DMS79 treated with DMSO at 0.1 percent for 48 hours (cell line): ENCODE data around the gene LGR5.

Experiments used
- DNase-seq: peaks from one replicate; lab custom pipeline; 2025; lab: John Stamatoyannopoulos, UW

The LGR5 gene, protein sequence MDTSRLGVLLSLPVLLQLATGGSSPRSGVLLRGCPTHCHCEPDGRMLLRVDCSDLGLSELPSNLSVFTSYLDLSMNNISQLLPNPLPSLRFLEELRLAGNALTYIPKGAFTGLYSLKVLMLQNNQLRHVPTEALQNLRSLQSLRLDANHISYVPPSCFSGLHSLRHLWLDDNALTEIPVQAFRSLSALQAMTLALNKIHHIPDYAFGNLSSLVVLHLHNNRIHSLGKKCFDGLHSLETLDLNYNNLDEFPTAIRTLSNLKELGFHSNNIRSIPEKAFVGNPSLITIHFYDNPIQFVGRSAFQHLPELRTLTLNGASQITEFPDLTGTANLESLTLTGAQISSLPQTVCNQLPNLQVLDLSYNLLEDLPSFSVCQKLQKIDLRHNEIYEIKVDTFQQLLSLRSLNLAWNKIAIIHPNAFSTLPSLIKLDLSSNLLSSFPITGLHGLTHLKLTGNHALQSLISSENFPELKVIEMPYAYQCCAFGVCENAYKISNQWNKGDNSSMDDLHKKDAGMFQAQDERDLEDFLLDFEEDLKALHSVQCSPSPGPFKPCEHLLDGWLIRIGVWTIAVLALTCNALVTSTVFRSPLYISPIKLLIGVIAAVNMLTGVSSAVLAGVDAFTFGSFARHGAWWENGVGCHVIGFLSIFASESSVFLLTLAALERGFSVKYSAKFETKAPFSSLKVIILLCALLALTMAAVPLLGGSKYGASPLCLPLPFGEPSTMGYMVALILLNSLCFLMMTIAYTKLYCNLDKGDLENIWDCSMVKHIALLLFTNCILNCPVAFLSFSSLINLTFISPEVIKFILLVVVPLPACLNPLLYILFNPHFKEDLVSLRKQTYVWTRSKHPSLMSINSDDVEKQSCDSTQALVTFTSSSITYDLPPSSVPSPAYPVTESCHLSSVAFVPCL

DNA sequence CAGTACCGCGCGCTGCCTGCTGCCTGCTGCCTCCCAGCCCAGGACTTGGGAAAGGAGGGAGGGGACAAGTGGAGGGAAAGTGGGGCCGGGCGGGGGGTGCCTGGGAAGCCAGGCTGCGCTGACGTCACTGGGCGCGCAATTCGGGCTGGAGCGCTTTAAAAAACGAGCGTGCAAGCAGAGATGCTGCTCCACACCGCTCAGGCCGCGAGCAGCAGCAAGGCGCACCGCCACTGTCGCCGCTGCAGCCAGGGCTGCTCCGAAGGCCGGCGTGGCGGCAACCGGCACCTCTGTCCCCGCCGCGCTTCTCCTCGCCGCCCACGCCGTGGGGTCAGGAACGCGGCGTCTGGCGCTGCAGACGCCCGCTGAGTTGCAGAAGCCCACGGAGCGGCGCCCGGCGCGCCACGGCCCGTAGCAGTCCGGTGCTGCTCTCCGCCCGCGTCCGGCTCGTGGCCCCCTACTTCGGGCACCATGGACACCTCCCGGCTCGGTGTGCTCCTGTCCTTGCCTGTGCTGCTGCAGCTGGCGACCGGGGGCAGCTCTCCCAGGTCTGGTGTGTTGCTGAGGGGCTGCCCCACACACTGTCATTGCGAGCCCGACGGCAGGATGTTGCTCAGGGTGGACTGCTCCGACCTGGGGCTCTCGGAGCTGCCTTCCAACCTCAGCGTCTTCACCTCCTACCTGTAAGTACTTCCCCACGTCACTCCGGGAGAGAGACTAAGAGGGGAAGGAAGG is at the start of gene LGR5:
TSS of gene LGR5 (plus strand) at position 186 of the 732 bp plus-strand sequence. CDS start at position 469, 283 bp downstream.
- DNase-seq, result no peak

DNA sequence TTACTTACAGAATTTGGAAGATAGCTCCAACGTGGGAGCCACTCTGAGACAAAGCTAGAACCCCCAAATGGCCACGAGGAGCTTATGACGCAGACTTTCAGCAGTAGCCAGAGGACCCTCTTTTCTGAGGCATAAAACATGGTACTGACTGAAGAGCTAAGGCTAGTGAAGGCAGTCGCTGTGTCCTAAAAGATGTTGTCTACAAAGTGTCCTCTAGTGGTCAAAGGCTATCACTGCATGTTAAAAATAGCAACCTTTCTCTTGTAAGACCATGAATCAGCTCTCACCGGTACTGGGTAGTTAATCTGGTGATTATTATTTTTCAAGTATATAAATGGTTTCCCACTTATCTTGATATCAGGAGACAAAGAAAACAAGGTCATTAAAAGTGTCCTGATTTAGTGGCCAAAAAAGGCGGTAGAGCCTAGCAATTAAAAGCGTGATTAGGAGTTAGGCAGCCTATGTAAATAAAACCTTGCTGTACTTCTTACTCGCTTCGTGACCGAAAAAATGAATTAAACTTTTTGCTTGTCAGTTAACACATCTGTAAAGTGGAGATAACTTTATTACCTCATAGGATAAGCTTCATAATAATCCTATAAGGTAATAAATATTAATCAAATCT is 47.0 kb upstream of the LGR5 start:
- DNase-seq, result no peak

DNA sequence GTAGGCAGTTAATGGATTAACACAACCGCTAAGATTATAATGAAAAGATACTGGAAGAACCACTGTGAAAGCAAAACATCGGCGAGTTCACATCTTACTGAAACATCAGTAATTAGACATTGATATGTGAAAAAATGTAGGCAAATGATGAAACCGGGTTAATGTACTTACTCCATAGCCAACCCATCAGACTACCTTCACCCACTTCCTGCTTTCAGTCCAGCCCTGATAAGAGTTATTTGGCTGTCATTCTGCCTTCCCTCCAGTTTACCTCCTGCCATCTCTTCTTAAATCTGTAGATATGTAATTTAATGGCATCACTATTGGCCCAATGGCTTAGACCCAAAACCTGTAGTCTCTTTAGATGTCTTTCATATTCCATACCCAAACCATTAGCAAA is 46.0 kb upstream of the LGR5 start:
- no peak for DNase-seq

DNA sequence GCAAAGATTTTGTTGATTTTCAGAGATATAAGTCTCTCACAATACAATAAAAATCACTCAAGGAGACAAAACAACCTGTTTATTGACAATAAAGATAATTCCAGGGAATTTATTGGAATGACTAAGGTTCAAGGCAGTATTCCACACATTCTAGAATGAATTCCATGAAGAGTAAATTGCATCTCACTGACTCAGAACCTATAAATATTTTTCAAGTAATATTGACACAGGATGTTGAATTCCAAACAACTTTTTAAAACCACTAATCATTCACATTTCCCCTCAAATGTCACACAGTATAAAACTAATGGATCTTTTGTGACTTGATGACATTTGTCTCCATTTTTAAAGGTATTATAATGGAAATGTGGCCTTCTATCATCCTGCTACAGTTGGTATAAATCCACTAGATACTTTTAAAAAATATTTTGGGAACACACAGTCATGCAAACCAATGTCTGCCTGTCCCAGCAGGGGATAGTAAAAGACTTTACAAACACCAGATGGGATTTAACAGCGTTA is 42.1 kb upstream of the LGR5 start:
- DNase-seq, result no peak

DNA sequence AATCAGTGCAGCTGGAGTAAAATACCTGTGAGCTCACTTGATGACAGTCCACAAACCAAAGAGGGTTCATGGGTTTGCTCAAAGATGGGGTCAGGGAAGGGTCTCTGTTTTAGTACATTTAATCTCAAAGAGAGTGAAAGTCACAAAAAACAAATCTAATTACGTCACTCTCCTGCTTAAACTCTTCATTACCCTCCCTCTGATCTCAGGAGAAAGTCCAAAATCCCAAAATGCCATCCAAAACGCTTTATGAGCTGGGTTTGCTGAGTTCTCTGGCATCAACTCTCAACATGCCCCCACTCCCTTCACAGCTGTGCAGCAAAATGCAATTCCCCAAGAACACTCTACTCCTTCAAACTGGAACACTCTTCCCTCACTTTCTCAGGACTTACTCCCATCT is 40.4 kb upstream of the LGR5 start:
- DNase-seq, result no peak

DNA sequence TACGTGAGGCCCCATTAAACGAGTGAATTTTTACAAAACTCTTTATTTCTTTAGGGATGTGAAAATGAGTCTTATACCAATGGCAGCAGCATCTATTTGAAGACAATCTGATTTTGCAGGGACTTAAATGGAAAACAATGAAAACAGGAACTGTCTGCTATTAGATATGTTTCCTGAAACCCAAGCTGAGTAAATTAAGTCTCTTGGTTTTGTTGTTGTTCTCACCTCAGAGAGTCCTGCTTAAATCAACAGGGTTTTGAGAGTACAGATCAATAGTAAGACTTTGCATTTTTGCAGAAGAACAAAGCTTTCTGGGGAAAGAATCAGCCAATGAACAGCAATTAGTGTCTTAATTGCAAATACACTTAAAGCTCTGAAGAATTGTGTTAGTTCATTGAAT is 39.1 kb upstream of the LGR5 start:
- DNase-seq, result no peak

DNA sequence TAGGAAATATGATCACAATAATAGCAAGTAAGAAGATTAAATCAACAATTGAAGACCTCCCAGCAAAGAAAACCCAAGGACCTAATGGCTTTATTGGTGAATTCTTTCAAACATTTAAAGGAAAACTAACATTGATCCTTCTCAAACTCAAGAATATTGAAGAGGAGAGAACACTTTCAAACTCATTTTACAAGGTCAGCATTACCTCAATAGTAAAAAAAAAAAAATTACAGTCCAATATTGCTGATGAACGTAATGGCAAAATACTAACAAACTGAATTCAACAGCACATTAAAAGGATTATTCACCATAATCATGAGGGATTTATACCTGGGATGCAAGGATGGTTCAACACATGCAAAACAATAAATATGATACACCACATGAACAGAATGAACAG is 33.7 kb upstream of the LGR5 start:
- DNase-seq, result no peak

DNA sequence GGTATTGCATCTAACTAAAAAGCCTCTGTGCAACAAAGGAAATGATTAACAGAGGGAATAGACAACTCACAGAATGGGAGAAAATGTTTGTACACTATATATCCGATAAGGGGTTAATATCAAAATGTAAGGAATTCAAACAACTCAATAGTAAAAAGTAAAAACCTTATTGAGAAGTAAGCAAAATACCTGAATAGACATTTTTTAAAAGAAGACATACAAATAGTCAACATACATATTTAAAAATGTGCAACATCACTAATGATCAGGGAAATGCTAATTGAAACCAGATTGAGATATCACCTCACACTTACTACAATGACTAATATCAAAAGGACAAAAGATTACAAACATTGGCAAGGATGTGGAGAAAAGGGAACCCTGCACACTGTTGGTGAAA is 31.9 kb upstream of the LGR5 start:
- no peak for DNase-seq

DNA sequence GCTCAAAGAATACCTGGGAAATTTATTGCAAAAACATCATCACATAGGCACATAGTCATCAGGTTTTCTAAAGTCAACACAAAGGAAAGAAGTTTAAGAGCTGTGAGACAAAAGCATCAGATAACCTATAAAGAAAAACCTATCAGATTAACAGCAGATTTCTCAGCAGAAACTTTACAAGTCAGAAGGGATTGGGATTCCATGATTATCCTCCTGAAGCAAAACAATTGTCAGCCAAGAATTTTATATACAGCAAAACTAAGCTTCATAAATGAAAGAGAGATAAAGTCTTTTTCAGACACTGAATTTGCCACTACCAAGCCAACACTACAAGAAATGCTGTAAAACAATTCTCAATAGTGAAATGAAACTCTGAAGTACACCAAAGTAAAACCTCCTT is 28.8 kb upstream of the LGR5 start:
- no peak for DNase-seq

DNA sequence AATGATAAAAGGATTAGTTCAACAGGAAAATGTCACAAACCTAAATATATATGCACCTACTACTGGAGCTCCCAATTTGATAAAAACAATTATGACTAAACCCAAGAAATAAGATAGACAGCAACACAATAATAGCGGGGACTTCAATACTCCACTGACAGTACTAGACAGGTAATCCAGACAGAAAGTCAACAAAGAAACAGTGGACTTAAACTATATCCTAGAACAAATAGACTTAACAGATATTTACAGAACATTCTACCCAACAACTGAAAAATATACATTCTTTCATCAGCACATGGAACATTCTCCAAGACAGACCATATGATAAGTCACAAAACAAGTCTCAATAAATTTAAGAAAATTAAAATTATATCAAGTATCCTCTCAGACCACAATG is 28.0 kb upstream of the LGR5 start:
- DNase-seq, result no peak

DNA sequence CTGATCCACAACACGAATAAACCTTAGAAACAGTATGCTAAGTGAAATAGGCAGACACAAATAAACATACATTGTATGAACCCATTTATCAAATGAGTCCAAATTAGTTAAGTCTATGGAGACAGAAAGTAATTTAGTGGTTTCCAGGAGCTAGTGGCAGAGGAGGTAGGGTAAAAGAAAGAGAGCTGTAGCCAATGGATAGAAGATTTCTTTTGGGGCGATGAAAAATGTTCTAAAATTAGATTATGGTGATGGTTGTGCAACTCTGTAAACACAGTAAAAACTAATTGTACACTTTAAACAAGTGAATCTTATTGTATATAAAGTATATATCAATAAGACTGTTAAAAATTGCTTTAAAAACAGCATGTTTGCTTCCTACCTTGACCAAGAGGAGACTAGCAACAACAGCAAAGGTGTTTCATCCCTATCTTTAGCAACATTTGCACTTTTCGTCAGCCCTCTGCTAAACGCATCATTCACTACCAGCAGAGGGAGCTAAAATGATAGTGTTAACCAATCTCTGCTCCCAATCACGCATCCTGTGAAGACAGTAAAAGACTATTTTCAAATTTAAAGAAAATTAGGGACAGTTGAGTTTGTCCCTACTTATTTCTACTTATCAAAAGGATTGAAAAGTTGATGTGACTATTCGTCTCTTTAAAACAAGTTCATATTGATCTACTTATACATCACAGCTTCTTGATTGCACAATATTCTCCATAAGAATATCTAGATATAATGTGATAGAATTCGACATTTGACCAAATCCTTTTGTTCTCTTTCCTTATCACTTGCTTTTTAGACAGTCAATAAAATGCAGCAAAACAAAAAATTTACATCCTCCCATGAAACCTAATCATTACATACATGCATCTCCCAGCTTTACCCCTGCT is 24.0 kb upstream of the LGR5 start:
- no peak for DNase-seq

DNA sequence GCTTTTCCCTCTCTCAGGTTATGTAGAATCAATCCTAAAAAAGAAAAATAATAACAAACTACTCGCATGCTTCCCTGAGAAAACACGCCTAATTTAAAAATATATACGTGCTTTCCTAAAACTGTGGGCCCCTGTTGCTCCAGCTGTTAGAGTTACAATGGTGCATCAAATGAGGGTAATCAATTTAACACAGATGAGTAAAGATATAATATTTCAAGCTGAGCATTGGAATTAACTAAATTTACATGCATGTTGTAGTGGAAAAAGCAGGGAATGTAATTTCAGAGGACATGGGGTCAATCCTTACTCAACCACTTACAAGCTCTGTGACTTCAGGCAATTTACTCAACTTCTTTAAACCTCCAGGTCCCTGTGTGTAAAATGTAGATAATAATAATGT is 22.4 kb upstream of the LGR5 start:
- DNase-seq, result no peak

DNA sequence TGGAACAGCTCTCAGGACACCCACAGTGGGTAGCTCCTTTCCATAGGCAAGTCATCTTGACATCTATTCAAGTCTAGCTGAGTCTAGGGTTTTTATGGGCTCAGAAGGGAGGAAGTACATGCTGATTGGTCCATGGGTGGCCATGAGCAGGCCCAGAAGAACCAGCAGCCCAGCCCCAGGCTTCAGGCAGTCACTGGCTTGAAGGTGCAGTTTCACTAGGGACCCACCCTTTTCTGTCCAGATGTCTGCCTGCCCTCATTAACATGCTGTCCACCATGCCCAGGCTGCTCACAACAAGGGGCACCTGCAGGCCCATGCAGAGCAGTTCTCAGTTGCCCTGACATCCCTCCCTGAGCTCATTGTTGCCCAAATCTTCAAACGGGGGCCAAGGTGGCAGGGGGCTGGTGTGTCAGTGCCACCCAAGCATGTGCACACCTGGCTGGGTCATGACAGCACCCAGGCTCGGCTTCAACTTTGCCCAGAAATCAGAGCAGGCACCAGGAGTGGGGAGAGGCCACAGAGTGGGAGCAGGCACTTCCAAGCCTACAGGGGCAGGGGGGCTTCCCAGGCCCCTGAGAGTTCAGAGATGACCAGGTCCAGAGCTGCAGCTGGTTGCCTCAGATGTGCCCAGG is 18.7 kb upstream of the LGR5 start:
- DNase-seq, result no peak

DNA sequence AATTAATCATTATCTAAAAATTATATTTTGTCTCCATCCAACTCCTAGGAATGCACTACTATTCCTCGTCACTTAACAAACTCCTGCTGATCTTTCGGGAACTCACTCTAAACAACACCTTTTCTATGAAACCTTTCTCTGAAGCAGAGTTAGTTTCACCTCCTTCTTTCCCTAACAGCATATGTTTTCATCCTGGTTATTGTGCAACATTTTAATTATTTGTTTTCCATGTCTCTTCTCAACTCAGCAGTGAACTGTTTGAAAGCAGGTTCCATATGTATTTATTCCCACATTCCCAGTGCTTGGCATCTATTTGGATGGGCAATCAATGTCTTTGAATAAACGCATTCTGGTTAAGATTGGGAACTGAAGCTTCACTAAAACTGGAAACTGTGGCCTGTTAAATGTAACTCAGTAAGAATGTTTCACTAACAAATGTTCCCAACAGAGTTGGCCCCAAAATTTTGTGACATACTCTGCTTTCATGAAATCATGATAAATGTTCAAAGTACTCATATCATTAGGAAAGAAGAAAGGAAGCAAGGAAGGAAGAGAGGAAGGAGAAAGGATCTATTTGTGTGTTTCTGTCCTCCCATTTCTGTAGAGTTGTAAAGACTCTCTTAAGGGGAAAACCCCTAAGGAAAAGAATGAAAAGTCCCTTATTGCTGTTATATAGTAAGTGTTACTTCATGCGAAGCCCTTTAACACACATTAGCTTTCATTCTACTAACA is 13.9 kb upstream of the LGR5 start:
- DNase-seq, result no peak

DNA sequence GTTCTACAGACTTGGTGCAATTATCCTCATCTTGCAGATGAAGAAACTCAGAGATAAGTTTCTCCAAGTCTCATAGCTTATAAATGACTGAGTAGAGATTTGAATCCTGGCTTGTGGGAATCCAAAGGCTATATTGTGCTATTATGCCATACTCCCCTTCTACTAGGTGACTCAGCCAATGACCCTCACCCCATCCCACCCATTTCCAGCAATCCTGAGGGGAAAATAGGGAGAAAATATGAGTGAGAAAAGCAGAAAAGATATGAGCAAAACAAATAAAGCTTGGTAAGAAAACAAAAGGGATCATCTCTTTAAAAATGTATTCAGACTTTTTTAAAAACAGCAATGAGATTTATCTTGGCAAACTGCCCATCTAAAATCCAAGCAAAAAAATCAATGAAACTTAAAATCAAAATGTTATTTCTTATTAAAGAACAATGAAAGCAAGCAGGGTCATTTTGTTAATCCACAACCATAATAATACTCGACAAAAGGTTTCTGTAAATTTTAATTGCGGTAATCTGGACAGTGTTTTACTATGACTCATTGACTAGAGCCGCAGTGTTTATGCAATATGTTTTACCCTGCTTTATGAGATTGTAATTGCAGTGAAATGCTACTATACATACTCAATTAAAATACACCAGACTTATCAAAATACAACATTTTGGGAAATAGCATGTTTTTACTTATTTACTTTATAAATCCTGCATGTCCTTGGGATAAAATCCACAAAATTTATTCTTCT is 13.1 kb upstream of the LGR5 start:
- no peak for DNase-seq

DNA sequence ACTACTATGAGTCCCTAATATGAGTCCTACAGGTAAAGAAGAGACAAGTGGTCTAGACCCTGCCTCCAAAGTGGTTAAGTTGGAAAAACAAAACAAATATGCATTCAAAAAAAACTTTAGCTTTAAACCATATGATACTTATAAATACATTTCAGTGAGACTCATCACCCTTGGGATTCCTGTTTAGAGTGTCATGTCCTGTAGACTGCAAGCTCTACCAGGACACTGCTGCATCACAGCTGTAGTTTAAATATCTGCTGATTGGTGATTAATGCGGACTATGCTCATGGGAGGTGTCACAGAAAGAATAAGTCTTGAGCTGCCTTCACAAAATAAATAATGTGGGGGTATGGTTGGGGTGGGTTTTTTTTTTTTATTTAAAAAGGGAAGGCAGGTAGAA is 8.8 kb upstream of the LGR5 start:
- DNase-seq, result no peak

DNA sequence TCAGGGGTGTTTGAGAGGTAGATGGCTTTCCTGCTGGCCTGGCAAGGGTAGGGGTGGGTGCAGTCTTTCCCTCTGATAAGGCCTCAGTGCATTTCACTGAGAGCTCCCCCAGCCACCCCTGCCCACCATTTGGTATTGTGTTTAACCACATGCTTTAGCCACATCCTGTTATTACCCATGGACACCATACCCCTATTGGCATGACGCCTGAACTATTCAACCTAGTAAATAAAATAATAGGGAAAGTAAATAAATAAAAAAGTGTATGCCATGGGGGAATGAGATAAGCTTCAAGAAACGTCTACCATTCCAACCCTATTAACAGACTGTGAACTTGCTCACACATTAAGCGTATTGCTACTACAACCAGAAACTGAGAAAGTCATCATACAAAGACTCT is 7.6 kb upstream of the LGR5 start:
- no peak for DNase-seq

DNA sequence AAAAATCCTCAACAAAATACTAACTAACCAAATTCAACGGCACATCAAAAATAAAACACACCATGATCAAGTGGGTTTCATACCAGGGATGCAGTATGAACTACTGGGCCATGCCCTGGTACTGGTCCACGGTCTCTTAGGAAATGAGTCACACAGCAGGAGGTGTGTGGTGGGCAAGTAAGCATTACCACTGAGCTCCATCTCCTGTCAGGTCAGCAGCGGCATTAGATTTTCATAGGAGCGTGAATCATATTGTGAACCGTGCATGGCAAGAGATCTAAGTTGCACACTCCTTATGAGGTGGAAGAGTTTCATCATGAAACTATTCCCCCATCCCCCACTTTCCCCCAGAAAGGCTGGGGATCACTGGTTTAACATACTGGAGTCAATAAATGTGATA is 6.7 kb upstream of the LGR5 start:
- no peak for DNase-seq

DNA sequence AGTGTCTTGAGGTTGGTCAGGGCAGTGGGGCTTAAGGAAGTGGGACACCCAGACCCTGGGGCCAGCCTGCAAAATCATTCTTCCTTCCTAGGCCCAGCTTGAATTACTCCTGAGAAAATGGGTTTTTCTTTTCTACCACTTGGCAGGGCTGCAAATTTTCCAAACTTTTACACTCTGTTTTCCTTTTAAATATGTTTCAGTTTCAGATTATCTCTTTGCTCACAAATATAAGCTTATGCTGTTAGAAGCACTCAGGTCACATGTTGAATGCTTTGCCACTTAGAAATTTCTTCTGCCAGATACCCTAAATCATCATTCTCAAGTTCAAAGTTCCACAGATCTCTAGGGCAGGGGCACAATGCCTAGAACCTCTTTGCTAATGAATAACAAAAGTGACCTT is 2.9 kb upstream of the LGR5 start:
- no peak for DNase-seq
